Non-pigmented ciliary epithelial cell (primary cell): ENCODE measurements around the gene XAGE1A.
"Not testable (repeated sequence)": the region's sequence is repeated elsewhere in the genome, so short reads cannot be mapped to it uniquely, and the experiment has no call there.

Source experiments
- DNase-seq: peaks from one replicate; pipeline ENCODE4 v3.0.0-alpha.2; 2010; ENCODE audit warnings: low read depth

Gene XAGE1A

GRCh38 chrX:52495545-52496418, at the start of gene XAGE1A:
XAGE1A (plus strand) TSS chrX:52495808; CDS start chrX:52497362, 1,554 bp downstream.
- DNase-seq = not testable (repeated sequence)

GRCh38 chrX:52452031-52452430, 43.6 kb upstream of the XAGE1A start:
- not testable (repeated sequence) for DNase-seq

GRCh38 chrX:52471301-52471700, 24.3 kb upstream of the XAGE1A start:
- DNase-seq = not testable (repeated sequence)

- not testable (repeated sequence) for DNase-seq
Observed at GRCh38 chrX:52496419-52496772, 788 bp downstream of the XAGE1A start.

- not testable (repeated sequence) for DNase-seq
Observed at GRCh38 chrX:52501362-52501761, 5.8 kb downstream of the XAGE1A start.

- no peak for DNase-seq
Observed at GRCh38 chrX:52504551-52504950, 8.9 kb downstream of the XAGE1A start.

- no peak for DNase-seq
Observed at GRCh38 chrX:52507331-52507730, 11.7 kb downstream of the XAGE1A start.

GRCh38 chrX:52509916-52510315, 14.3 kb downstream of the XAGE1A start:
- no peak for DNase-seq

- not testable (repeated sequence) for DNase-seq
Observed at GRCh38 chrX:52511126-52511525, 15.5 kb downstream of the XAGE1A start.

GRCh38 chrX:52516110-52516986, 20.7 kb downstream of the XAGE1A start:
- not testable (repeated sequence) for DNase-seq

GRCh38 chrX:52516987-52517325, 21.3 kb downstream of the XAGE1A start, which contains the start of gene XAGE1B:
XAGE1B (minus strand) TSS chrX:52517063; CDS start chrX:52515527, 1,536 bp downstream.
- not testable (repeated sequence) for DNase-seq

GRCh38 chrX:52541051-52541450, 45.4 kb downstream of the XAGE1A start:
- DNase-seq = not testable (repeated sequence)

GRCh38 chrX:52542311-52542710, 46.7 kb downstream of the XAGE1A start:
- no peak for DNase-seq

GRCh38 chrX:52544147-52544840, 48.7 kb downstream of the XAGE1A start:
- no peak for DNase-seq

- not testable (repeated sequence) for DNase-seq
Observed at GRCh38 chrX:52548769-52549168, 53.2 kb downstream of the XAGE1A start.
